ENCODE measurements around the gene PKNOX2. TPM values are rescaled to one million over a fixed set of nuclear protein-coding genes. Genes with fewer than 3 reads are reported as not detected.

Gene PKNOX2
- total and polyA plus RNA-seq, 10 of the 15 experiments (the other 5 are each of a cell fraction or from before 2014, with no cell fraction given), result not detected

GRCh38 chr11:125168918-125169456, 4.4 kb downstream of the PKNOX2 start (continued):
- TF ChIP-seq SKIL (IDR thresholded peaks at IDR 0.05; ENCODE audit: low read depth, poor library complexity, severe bottlenecking) (no peak), NR2C1 (IDR thresholded peaks at IDR 0.05) (no peak), GABPA (IDR thresholded peaks at IDR 0.05; ENCODE audit: low read depth) (no peak), IRF3 (IDR thresholded peaks at IDR 0.05) (no peak), ZBTB40 (IDR thresholded peaks at IDR 0.05; ENCODE audit: borderline replicate concordance) (no peak), PAX5 (IDR thresholded peaks at IDR 0.05; ENCODE audit: borderline replicate concordance, low read depth, low read length) (no peak), NR2F1 (conservative IDR thresholded peaks at IDR 0.05) (no peak), FOXM1 (IDR thresholded peaks at IDR 0.05; ENCODE audit: low read depth, low read length) (no peak)

Data from GM12878 (cell line).